Epidermal melanocyte (primary cell): ENCODE measurements around the gene MYO1D.
"Not testable (repeated sequence)": the region's sequence is repeated elsewhere in the genome, so short reads cannot be mapped to it uniquely, and the experiment has no call there.

Experiments
- DNase-seq: peaks from one replicate; pipeline ENCODE4 v3.0.0; 2011; ENCODE audit warnings: low spot score; ENCODE audit not compliant: insufficient read length

The MYO1D gene

DNA sequence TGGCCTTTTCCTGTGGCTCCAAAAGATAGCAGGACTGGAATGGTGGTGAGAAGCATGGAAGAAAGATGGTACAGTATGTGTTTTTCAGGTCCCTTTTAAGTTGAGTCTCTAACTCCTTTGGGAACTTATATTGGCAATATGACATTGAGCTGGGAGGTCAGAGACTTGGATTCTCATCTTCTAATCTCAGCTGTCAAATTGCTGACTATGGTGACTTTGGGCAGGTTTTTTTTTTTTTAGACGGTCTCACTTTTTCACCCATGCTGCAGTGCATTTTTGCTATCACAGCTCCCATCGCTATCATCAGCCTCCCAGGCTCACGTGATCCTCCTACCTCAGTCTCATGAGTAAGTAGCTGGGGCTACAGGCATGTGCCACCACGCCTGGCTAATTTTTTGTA, 405.3 kb downstream of the MYO1D start:
- no peak for DNase-seq

DNA sequence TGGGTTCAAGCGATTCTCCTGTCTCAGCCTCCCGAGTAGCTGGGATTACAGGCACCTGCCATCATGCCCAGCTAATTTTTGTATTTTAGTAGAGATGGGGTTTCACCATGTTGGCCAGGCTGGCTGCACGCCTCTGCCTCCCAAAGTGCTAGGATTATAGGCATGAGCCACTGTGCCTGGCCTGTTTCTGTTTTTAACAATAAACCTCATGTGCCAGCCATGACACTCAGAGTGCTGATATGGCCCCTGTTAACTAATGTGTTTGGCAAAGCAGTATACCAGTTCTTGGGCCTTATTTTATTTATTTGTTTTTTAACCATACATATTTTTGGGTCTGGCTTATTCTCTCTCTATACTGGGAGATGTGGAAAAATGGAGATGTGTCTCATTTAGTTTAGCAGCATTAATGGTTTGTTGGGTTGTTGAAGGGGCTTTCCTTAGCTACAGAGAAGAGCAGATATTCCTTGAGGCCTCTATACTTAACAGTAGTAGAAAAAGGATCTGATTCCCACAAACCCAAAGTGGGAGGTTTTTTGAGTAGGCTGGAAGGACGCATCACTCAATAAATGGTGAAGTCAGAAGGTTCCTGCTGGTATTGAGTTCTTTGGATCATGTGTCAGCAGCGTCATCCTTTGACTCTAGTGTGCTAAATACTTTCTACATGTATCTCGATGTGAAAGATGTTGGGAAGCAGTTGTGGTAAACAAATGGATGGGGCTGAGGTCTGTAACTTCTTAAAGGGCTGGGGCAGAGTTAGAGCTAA, 406.3 kb downstream of the MYO1D start:
- DNase-seq: no peak

- DNase-seq: no peak
Observed at GRCh38 chr17:32467949-32468348, 409.0 kb downstream of the MYO1D start.

- DNase-seq: no peak
Observed at GRCh38 chr17:32464374-32464773, 412.6 kb downstream of the MYO1D start.

GRCh38 chr17:32463304-32463703, 413.6 kb downstream of the MYO1D start:
- no peak for DNase-seq

GRCh38 chr17:32461853-32462617, 414.9 kb downstream of the MYO1D start:
- no peak for DNase-seq

DNA sequence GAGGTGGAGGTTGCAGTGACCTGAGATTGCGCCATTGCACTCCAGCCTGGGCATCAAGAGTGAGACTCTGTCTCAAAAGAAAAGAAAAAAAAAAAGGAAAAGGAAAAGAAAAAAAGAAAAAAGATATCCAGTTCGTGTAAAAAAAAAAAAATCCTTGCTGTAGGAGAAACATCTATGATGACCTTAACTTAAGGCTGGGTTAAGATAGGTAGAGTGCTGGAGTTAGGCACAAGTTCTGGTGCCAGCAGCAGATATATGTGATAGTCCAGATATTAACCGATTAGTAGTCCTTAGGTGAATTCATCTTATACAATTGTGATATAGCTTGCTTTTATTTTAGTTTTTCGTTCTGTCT, 415.4 kb downstream of the MYO1D start:
- DNase-seq: no peak

- DNase-seq: no peak
Observed at GRCh38 chr17:32460054-32460453, 416.9 kb downstream of the MYO1D start.

DNA sequence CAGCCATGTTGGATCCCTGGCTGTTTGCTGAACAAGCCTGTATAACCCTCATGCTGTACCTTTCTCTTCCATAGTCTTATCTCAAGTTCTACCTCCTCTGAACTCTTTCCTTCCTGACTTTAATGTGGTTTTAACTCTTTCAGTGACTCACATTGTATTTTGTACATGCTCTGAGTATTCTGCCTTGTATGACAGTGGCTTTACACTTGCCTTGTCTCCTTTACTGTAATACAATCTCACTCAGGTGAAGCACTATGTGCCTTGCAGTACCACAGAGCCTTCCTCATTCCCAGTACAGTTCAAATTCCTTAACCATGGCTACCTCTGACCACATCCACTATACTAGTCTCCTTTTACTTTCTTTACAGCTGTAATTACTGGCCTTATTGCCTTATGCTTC, 418.6 kb downstream of the MYO1D start:
- no peak for DNase-seq

DNA sequence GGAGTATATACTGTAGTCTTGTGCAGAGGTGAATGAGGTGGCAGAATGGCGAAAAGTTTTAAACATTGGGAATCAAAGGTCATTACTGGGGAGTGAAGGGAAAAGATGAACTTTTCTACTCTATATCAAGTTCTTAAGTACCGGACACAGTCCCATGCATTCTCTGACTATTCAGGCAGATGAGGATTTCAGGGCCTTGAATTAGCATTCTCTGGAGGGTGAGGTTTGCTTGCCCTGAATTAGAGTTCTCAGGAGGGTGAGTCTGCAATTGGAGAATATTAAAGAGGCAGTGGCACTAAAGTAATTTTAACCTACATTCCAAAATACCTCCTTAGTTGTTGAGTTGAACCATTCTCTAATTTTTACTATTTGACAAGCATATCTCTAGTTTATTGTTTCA, 423.6 kb downstream of the MYO1D start:
- DNase-seq: no peak

DNA sequence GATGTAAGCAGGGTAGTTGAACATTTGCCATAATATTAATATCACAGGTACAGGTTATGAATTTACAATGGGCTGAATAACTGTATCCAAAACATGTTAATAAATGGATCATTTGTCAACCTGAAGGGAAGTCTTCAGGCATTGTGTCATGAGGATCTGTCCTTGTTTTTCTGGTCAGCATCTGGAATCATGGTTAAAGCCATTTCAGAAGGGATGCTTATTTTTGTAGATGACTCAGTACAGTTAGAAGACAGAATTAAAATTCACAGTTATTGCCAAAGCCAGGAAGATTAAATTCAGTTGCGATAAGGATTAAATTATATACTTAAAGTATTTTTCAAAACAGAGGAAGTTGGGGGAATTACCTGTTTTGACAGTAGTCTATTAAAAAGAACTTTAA, 424.6 kb downstream of the MYO1D start:
- DNase-seq: no peak

GRCh38 chr17:32451879-32452278, 425.0 kb downstream of the MYO1D start:
- no peak for DNase-seq

- DNase-seq: not testable (repeated sequence)
Observed at GRCh38 chr17:32450379-32450778, 426.5 kb downstream of the MYO1D start.

GRCh38 chr17:32449963-32450362, 427.0 kb downstream of the MYO1D start:
- DNase-seq: no peak

DNA sequence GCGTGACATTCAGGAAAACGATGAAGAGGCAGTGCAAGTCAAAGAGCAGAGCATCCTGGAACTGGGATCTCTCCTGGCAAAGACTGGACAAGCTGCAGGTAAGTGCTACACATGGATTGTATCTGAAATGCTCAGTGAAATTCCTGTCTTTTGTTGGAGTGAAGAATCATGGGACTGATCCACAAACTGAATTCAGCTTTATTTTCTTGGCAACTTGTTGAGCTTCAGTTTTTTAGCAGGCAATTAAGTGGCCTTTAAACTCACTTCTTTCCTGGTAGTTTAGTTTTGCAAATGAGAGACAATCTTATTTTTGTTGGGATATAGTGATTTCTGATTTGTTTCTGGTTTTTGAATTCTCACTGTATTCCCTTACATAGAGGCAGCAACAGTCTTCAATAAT, 430.0 kb downstream of the MYO1D start:
- DNase-seq: no peak

- DNase-seq: no peak
Observed at GRCh38 chr17:32445971-32446370, 431.0 kb downstream of the MYO1D start.

- no peak for DNase-seq
Observed at GRCh38 chr17:32445497-32445896, 431.4 kb downstream of the MYO1D start.

- no peak for DNase-seq
Observed at GRCh38 chr17:32445074-32445415, 431.9 kb downstream of the MYO1D start.

- DNase-seq: peak; percentile 96
Observed at GRCh38 chr17:32444301-32445073, 432.4 kb downstream of the MYO1D start, which contains the start of gene PSMD11. Gene PSMD11 (plus strand): TSS chr17:32444510. CDS start chr17:32444524, 14 bp downstream.

DNA sequence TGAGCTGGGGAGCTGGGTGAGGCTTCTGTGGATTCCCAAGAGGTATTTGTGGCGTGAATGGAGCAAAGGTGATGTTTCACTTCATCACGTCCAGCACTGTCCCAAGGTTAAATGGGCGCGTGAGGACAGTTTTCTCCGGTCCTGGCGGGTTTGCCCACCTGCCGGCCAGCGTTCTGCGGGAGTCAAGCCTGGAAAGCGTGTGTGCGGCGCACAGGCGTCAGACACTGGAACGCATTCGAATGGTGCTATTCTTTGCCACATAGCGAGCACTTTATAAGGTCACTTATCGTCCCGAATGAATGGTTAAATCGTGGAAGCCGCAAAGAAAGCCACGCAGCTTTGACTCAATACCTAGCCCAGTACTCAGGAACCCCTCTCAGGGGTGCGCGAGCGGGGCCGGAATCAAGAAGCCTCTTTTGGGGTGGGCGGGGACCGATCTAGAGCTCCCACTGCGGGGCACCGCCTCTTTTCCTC, 433.1 kb downstream of the MYO1D start:
- no peak for DNase-seq
